ENCODE results near the gene CHP1.
"Not testable (repeated sequence)": the region's sequence is repeated elsewhere in the genome, so short reads cannot be mapped to it uniquely, and the experiment has no call there.

DNA sequence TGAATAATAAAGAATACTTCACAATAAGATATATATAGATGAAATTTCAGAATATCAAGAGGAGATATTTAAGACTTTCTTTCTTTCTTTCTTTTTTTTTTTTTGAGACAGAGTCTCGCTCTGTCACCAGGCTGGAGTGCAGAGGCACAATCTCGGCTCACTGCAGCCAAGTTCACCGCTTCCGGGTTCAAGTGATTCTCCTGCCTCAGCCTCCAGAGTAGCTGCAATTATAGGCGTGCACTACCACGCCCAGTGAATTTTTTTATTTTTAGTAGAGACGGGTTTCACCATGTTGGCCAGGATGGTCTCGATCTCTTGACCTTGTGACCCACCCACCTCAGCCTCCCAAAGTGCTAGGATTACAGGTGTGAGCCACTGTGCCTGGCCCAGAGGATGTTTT, 19.7 kb downstream of the CHP1 start:
- TF ChIP-seq EZH2phosphoT487 (IDR thresholded peaks at IDR 0.05; ENCODE audit: insufficient read depth, low read depth); EZH2 (IDR thresholded peaks at IDR 0.05; ENCODE audit: insufficient read depth, poor library complexity, severe bottlenecking): not testable (repeated sequence)
